GM21717 (cell line): ENCODE results near the gene PTPRN2.
"Not testable (repeated sequence)": the region's sequence is repeated elsewhere in the genome, so short reads cannot be mapped to it uniquely, and the experiment has no call there.

Experiments used
- ATAC-seq: cut with Tn5 transposase; IDR thresholded peaks from one replicate; pipeline ENCODE4 v1.9.1; 2021; ENCODE audit warnings: mild to moderate bottlenecking, moderate library complexity; ENCODE audit not compliant: unreplicated experiment

PTPRN2 gene

GRCh38 chr7:158165711-158166110 is 421.9 kb downstream of the PTPRN2 start:
- ATAC-seq, result no peak

GRCh38 chr7:158164101-158165095 is 423.2 kb downstream of the PTPRN2 start:
- ATAC-seq, result no peak

- no peak for ATAC-seq
Observed at GRCh38 chr7:158161194-158161593, 426.4 kb downstream of the PTPRN2 start.

- ATAC-seq, result no peak
Observed at GRCh38 chr7:158160199-158160598, 427.4 kb downstream of the PTPRN2 start.

- no peak for ATAC-seq
Observed at GRCh38 chr7:158157460-158157859, 430.2 kb downstream of the PTPRN2 start.

GRCh38 chr7:158151273-158151672 is 436.4 kb downstream of the PTPRN2 start:
- ATAC-seq, result not testable (repeated sequence)

- no peak for ATAC-seq
Observed at GRCh38 chr7:158150234-158150633, 437.4 kb downstream of the PTPRN2 start.

- ATAC-seq, result not testable (repeated sequence)
Observed at GRCh38 chr7:158147431-158147830, 440.2 kb downstream of the PTPRN2 start.

- ATAC-seq, result no peak
Observed at GRCh38 chr7:158145370-158145769, 442.3 kb downstream of the PTPRN2 start.

GRCh38 chr7:158143196-158144120 is 444.2 kb downstream of the PTPRN2 start:
- no peak for ATAC-seq

GRCh38 chr7:158142657-158143056 is 445.0 kb downstream of the PTPRN2 start:
- no peak for ATAC-seq

GRCh38 chr7:158141806-158142518 is 445.7 kb downstream of the PTPRN2 start:
- no peak for ATAC-seq

- ATAC-seq, result no peak
Observed at GRCh38 chr7:158141221-158141582, 446.4 kb downstream of the PTPRN2 start.

GRCh38 chr7:158140538-158141220 is 446.9 kb downstream of the PTPRN2 start:
- ATAC-seq, result no peak

- no peak for ATAC-seq
Observed at GRCh38 chr7:158139499-158139898, 448.1 kb downstream of the PTPRN2 start.

- ATAC-seq, result no peak
Observed at GRCh38 chr7:158138329-158138597, 449.4 kb downstream of the PTPRN2 start.

- ATAC-seq, result no peak
Observed at GRCh38 chr7:158137516-158138328, 449.9 kb downstream of the PTPRN2 start.

GRCh38 chr7:158135931-158136330 is 451.7 kb downstream of the PTPRN2 start:
- no peak for ATAC-seq

GRCh38 chr7:158134824-158135223 is 452.8 kb downstream of the PTPRN2 start:
- no peak for ATAC-seq
